Activated CD8-positive, alpha-beta memory T cell treated with anti-CD3 and anti-CD28 coated beads, Interleukin-2, amount 50 U/mL, for 1 hour (primary cell): ENCODE measurements around the gene RABGAP1L.

Experiments
- DNase-seq: peaks from one replicate; pipeline ENCODE4 v3.0.0-alpha.2; 2020; ENCODE audit errors: extremely low read depth

The RABGAP1L gene

DNA sequence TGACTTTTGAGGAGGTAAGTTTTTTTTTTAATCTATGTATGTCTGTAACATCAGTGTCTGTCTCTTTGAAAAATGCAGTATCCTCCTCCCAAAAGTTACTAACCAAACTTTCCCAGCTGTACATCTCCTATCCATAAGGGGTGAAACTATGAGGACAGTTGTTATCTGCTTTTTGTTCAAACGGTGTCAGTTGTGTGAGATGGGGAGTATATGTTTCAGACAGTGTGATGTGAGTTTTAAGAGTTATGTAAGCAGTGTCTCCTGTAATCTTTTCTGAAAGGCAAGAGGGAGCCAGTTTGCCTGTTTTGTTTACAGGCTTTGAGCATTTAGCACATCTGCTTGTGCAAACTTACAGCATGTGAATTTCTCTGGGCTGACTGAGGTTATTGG lies 805.6 kb downstream of the RABGAP1L start:
- no peak for DNase-seq

DNA sequence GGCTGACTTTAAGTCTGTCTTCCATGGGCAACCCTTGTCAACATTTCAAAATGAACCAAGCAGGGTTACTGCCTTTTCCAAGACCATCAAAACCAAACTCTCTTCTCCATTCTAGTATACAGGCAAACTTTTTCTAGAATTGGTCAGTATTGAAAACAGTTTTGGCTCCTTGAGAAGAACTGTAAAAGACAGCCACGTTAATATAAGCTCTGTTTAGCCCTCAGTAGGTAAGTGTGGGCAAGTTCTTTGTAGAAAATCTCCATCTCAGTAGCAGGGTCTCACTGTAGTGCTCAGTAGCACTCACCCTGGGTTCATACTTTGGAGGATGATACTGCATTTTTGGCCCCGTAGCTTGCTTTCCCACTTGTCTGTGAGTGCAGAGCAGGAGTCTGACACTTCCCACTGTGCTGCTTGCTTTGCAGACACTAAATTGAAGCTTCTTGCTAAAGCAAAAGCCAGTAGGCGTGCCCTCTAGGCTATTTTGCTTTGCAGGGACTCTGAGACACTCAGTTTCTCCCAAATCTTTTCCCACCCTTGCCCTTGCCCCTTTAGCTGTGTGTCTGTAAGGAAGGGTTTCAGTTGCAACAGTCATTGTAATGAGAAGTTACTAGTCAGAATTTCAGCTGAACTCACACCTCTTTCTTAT lies 806.2 kb downstream of the RABGAP1L start:
- DNase-seq = no peak

DNA sequence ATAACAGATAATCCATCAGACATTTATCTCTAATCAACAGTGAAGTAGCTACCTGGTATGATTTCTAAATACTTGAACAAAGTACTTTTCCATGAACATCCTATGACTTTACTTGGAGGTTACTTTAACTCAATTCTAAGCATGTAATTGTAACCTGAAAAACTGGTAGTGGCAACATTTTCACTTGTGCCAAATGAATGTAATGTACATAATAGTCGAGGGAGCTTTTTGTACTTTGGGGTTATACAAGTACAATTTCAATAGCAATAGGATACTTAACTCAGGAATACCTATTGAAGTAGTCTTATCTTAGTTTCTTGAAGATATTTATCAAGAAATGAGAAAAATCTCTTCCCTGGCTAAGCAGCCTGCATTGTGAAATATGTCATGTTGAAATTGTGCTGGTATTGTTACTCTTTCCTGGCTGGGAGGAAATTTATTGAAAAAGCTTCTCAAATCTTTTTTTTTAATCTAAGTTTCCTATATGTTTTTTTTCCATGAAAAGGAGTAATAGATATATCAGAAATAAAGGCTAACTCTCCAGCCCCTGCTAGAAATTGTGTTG lies 806.8 kb downstream of the RABGAP1L start:
- DNase-seq = no peak

DNA sequence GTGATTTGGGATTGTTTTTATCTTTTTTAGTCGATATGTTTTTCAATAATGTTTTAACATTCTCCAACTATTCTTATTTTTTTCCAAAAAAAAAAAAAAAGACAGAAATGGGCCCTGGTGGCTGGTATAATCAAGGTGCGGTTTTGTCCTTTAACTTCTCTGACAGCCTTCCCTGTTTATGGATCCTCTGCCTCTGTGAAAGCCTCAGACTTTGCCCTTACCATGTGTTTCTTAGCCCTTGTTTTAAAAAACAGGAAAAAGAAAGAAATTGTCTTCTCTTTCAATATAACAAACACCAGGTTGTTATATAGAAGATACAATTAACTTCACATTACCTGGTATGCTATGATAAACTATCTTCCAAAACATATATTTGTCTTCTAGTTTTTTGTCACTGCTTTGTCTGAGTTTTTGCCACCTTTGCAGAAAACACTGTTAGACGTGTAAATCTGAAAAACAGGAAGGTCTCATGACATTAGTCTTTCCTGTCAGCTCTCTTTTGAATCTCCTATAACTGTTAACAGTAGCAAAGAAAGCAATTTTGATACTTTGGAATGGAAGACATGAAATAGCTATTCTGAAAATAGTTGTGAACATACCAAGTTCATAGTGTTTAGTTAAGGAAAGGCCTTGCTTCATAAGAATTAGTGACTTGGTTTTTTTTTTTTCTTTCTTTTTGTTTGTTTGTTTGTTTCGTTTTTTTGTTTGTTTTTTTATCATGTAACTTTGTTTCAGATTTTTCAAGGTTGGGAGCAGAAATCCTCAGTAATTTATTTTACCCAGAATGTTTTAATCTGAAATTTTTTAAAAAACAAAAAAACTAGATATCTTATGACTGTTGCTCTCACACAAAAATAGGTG lies 808.8 kb downstream of the RABGAP1L start:
- no peak for DNase-seq

DNA sequence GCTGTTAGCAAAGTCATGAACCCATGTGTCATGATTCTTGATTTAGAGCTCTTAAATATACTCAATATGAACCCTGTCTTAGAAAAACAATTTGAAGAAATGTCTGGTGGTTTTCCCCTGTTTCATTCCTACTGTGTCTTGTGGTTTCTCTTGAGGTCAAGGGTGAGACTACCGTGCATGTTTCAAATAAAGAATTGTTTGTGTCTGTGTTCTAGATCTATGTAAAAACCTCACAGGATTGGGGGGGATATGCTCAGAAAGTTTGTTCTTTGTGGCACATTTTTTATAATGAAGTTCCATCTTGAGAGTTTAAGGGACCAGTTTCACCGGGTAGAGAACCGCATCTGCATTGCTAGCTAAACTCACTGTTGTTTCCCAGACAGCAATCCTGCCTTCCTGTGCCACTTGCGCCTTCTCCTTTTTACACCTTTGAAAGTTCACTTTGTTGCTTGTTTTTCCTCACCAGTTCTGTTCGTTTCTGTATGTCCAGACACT lies 809.5 kb downstream of the RABGAP1L start:
- no peak for DNase-seq

DNA sequence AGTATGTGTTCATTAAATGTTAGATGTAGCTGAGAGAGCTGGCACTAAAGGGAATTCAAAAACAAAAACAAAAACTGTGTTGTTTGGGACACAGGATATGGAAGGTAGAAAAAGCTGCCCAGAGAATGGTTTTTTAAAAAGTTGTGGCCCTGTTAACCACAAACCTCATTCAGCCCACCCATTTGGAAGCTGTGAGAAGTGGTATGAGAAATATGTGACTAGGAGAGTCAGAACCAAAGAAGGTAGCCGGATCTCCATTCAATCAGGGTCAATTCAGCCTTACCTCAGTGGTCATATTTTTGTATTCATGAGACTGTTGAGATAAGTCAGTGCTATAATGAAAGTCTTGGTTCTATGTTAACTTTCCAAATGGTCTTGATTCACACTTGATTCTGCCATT lies 810.7 kb downstream of the RABGAP1L start:
- no peak for DNase-seq

DNA sequence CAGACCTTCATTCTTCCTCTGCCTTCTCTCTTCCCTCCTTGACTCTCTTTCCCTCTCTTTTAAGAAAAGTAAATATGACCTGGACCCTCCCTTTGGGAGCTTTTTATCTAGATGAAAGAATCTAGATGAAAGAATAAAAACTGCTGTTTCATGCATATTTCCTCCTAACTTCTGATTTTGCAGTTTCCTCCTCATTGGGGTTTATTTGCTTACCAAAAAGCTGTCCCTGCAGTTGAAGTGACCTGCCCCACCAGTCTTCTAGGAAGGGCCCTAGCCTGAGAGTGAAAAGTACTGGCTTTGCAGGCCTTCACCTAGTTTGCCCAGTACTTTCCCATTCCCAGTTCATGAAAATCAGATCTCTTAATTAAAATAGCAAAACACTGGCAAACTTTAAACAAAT lies 812.1 kb downstream of the RABGAP1L start:
- DNase-seq = no peak

DNA sequence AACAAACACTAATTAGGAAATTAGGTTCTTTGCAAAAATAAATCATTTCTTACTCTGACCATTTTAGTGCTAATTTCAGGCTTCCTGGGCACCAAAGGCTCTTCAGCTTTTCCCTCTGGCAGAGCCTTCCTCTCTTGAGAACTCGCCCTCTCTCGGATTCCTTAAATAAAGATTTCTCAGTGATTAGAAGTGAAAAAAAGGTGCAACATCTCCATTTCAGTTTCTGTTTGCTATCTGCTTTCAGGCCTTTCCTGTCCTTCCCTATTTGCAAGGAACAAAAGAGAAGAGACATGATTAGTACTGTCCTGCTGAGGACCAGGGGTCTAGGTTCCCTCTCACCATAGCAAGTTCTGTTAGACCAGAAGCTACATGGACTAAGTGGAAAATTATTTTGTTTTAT lies 812.6 kb downstream of the RABGAP1L start:
- no peak for DNase-seq

DNA sequence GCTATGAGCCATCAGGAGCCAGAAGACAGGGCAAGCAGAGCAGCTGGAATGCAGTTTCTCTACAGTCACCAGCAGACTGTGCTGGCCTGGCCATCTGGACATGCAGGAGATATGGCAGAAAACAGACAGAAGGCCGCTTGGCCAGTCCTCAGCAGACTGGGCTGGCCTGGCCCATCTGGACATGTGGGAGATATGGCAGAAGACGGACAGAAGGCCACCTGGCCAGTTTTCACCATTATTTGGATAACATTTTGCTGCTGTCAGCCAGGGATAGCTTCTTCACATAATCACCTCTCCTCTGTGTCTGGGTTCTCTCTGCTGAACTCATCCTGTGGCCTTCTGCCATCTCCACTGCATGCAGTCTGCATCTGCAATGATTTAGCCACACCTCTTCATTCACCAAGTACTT lies 815.4 kb downstream of the RABGAP1L start:
- no peak for DNase-seq

DNA sequence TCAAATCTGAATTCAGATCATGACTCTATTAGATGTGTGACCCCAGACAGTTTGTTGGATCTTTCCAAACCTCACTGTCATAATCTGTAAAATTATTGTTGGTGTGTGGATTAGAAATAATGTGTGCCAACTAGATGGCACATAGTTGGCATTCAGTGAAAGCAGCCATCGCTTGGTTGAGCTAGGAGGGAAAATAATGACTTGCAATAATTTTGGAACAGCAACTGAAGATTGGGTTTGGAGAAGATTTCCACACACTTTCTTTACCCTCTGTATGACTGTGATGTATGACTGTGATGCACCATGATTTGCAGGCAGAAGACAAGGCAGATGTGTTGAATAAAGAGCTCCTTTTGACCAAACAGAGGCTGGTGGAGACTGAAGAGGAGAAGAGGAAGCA lies 816.4 kb downstream of the RABGAP1L start:
- no peak for DNase-seq

DNA sequence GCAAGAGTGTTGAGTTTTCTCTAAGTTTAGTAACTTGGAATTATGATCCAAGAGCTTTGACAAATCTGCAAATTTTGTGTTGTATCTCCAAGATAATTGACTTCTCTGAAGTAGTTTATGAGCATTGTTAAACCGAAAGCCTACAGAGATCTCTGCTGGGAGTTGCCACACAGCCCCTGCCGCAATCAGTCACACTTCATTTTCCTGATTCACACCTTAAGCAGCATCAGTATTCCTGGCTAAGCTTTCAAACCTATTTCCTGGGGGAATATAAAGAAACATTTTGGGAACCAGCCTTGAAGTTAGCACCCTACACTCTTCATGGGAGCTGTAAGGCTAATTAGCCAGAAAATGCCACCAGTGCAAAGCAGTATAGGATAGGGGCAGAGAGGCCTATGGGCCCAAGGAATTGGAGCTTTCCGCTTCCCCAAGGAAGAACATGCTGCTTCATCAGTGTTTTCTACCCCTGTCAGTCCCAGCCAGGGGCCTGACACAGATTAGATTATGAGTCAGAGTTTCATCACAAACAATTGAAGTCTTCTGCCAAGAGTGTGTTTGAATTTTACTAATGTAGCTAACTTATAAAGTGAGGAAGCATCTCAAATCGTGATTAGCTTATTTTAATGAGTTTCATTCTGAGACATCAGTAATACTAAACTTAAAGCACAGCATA lies 817.3 kb downstream of the RABGAP1L start:
- no peak for DNase-seq

DNA sequence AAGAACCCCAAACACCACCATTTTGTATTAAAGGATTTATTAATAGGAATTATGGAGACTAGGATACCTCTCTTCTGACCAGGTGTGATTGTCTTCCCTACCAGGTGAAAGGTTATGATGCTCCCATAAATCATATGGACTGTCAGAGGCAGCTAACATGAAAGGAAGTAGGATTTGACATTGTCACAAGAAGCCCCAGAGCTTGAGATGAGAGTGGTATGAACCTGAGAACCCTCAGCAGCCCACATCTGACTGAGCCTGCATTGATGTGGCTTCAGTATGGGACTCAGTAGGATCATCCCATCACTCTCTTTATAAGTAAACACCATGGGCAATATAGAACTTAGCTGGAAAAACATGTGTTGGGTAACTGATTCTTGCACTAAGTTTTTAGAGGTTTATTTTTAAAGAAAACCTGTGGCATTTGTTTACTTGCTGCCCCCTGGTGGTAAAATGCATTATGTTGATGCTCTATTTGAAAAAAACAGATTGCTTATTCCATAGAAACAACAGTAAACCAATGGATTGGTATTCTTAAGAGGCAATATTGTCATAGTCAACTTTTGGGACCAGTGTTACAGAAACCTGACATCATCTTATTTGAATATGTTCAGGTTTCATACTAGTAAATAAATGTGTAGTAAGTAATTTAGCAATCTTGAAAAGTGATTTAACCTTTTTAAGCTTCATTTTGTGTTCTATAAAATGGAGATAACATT lies 823.8 kb downstream of the RABGAP1L start:
- DNase-seq = no peak

DNA sequence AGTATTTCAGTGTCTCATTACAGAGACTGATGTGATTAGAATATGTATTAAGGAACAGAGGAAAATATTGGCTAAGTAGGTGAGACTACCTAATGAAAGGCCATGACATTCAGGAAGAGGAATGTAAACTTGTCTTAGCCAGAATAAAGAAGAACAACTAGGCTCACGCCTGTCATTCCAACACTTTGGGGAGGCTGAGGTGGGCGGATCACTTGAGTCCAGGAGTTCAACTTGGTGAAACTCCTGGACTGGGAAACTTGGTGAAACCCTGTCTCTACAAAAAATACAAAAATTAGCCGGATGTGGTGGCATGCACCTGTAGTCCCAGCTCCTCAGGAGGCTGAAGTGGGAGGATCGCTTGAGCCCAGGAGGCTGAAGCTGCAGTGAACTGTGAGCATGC lies 825.6 kb downstream of the RABGAP1L start:
- DNase-seq = no peak

DNA sequence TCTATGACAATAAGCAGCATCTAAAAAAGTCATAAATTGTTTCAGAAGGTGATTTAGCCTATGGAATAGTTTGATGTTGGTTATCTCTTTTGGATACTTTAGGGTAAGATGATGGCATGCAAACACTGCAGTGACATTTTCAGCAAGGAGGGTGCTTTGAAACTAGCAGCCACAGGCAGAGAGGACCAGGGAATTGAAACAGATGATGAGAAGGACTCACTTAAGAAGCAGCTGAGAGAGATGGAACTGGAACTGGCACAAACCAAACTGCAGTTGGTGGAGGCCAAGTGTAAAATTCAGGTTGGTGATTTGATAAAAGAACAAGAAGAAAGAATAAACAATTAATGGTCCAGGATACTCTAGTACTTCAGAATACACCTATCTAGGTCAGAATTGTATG lies 829.2 kb downstream of the RABGAP1L start:
- DNase-seq = no peak

DNA sequence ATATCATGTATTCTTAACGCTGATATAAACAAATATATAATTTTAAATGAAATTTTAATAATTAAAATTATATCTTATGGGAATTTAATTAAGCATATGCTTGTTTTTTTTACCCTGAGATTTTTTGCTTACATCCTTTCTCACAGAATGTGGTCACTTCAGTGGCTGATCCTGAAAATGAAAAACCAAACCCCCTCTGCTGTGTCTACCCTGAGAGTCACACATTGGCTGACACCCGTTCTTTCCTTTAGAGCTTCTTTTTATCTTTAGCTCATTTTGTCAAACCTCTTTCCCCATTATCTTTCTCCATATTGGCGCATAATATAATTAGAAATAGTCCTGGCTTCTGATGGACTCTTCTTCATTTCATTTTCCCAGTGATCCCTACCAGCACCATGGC lies 829.7 kb downstream of the RABGAP1L start:
- DNase-seq = no peak

DNA sequence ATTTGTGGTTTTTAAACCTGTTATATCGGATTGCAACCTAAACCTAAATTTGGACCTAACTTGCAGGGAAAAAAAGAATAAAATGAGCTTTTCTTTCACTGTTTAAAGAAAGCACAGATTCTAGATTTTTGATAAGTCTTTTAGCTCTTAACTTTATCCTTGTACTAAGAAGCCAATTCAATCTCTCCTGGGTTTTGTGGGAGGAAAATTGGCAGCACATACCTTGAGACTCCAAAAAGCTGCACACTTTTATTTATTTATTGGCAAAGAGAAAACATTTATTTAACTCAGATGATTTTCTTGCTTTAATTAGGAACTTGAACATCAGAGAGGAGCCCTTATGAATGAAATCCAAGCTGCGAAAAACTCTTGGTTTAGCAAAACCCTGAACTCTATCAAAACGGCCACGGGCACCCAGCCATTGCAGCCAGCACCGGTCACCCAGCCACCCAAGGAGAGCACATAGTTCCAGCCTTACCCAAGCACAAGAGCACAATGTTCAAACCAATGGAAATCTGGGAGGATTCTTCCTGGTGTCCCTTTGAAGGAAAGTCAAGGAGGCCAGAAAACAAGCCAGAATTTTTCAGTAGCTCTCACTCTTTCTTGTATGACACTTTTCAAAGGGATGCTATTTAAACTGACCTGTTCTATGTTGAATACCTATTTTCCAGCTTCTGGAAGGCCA lies 830.4 kb downstream of the RABGAP1L start:
- DNase-seq = no peak

DNA sequence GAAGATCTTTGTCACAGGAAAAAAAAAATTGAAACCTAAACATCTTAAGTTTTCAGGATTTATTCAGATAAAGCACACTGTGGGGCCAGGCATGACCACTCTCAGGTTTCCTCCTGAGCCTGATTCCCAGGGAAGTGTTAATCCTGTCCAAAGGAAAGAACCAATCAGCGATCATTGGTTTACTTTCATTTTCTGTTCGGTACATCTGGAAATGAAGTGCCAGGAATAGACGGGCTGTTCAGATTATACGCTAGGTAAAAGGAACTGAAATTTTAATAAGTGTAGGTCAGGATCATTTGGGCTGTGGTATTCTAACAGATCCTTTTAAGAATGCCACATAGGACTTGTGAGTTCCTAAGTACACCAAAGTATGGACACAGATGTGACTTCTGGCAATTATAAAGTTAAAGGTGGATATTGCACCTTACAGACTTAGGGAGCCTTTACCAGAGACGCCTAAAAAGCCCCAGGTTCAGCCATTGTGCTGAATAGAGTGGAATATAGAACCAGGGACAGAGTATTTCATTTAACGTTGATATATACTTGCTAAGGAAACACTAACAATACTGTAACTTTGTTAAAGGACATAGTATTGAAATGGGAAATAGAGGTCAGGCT lies 831.2 kb downstream of the RABGAP1L start:
- DNase-seq = no peak

DNA sequence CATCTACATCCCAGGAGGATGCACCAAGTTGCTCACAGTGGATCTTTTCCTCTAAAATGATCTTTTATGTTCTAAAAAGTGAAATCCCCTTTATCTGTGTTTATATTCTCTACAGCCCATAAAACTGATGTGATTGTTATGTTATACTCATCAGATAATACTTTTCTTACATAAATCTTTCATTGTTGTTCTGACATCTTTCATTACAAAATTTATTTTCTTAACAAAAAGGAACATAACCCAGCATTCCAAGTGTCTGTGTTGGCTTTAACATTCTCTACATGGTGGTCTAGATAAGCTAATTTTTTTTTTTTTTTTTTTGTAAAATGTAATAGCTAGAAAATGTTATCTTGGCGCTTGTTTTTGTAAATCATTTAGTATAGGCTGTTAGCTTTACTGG lies 832.2 kb downstream of the RABGAP1L start:
- no peak for DNase-seq

DNA sequence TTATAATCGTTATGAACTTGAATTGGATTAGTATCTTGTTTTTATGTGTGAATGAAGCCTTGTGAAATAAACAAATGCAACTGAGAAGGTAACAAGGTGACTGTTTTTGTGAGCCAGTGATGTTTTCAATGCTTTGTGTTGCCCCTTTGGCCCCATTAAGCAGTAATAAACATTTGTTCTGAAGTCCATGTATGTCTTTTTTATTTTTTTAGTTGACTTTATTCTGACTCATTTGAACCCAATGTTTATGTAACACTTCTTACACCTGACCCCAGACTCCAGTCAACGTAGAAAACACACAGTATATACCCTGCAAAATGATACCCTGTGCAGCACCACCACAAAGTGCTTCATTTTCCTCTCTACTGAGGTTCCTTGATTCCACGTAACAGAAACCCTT lies 835.8 kb downstream of the RABGAP1L start:
- DNase-seq = no peak

DNA sequence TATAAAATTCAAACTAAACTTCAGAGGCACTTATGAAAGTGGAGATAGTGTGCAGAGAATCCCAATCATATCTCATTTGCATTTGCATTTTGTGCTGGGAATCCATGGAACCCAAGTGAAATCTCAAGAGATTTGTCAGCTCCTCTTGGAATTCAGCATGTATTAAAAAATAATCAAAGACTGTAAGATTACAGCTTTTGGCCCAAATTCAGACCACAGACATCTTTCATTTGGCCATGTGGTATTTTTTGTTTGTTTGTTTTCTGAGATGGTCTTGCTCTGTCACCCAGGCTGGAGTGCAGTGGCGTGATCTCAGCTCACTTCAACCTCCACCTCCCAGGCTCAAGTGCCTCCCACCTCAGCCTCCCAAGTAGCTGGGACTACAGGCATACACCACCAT lies 836.6 kb downstream of the RABGAP1L start:
- DNase-seq = no peak

DNA sequence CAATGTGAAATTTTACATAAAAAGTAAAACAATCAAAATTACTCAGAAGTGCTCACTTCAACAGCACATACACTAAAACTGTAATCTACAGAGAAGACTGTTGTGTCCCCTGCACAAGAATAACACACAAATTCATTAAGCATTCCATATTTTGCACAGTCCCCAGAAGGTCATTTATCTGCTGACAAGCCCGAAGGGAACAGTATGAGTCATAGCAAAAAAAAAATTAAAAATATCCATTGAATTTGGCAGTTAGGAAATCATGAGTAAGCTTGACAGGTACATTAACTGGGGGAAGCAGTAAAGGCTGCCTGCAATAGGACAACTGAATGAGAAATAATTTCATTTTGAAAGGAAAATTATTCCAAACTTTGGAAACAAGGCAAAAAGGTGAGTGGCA lies 837.2 kb downstream of the RABGAP1L start:
- DNase-seq = no peak
